B cell (primary cell): ENCODE results near the gene MPEG1. TPM values are rescaled to one million over a fixed set of nuclear protein-coding genes. Genes with fewer than 3 reads are reported as not detected.
A peak's percentile ranks its signal among the peaks of the same experiment; 100 is the strongest.

Experiments used
- ATAC-seq: fragments of 200-7000 bp; cut with Tn5 transposase; one replicate; pipeline ENCODE4 v1.10.0; 2021; ENCODE audit warnings: low read depth, mild to moderate bottlenecking, moderate number of reproducible peaks, moderate library complexity
- CTCF ChIA-PET: fragments of 350-600 bp; sonication (Branson Sonifier 250); formaldehyde crosslinking; loops from one replicate; lab custom pipeline; 2021; ENCODE audit warnings: antibody characterized with exemption, inconsistent platforms; lab: Charles Lee
- POLR2A ChIA-PET: fragments of 350-600 bp; sonication (Branson Sonifier 250); formaldehyde crosslinking; loops from one replicate; lab custom pipeline; 2021; ENCODE audit warnings: antibody characterized with exemption; lab: Charles Lee
- DNase-seq: peaks from one replicate; pipeline ENCODE4 v3.0.0; 2013
- H2AFZ ChIP-seq: 2 replicates; pipeline ENCODE4 v1.6.1; 2012; ENCODE audit warnings: mild to moderate bottlenecking, low read depth, low read length; ENCODE audit not compliant: insufficient read depth, poor library complexity, severe bottlenecking
- H3K27ac ChIP-seq, 2 donors: 1 replicate in 1 of 2; 2 replicates in 1 of 2; pipeline ENCODE4 v1.5.1; 2012 to 2013; ENCODE audit warnings: low read length in 2 of 2, mild to moderate bottlenecking in 2 of 2, moderate library complexity in 1 of 2
- H3K27me3 ChIP-seq, 4 experiments: fragments of 200-600 bp in 1 of 4; sonication (generic) in 1 of 4; replicated peaks in 1 of 4; 1 replicate in 2 of 4; 2 replicates in 2 of 4; pipeline versions ENCODE4 v1.6.1 to v1.7.0; 2013 to 2016; ENCODE audit warnings: low read length in 3 of 4, mild to moderate bottlenecking in 2 of 4, mixed read lengths in 1 of 4, moderate library complexity in 1 of 4; ENCODE audit not compliant: insufficient read depth in 4 of 4, control insufficient read depth in 3 of 4; ENCODE audit errors: control extremely low read depth in 1 of 4
- H3K36me3 ChIP-seq, 2 experiments: replicated peaks in 1 of 2; 1 replicate in 1 of 2; 2 replicates in 1 of 2; pipeline versions ENCODE4 v1.6.1 to v1.7.1; 2013; ENCODE audit warnings: low read length in 1 of 2; ENCODE audit not compliant: insufficient read depth in 2 of 2, control insufficient read depth in 1 of 2; ENCODE audit errors: control extremely low read depth in 1 of 2, extremely low read depth in 1 of 2
- H3K4me1 ChIP-seq, 2 donors: fragments of 200-600 bp in 1 of 2; sonication (generic) in 1 of 2; 1 replicate in 1 of 2; 2 replicates in 1 of 2; pipeline versions ENCODE4 v1.5.1 to v1.6.1; 2013 to 2017; ENCODE audit warnings: low read length in 2 of 2; ENCODE audit not compliant: control insufficient read depth in 2 of 2, insufficient read depth in 2 of 2
- H3K4me2 ChIP-seq: replicated peaks from 2 replicates; pipeline ENCODE3; 2012; ENCODE audit warnings: mild to moderate bottlenecking, low read depth, low read length; ENCODE audit not compliant: poor library complexity, severe bottlenecking
- H3K4me3 ChIP-seq, 5 experiments: fragments of 200-600 bp in 1 of 5; sonication (generic) in 1 of 5; 1 replicate in 3 of 5; 2 replicates in 2 of 5; pipeline versions ENCODE4 v1.5.1 to v1.7.0; 2011 to 2016; ENCODE audit warnings: low read length in 4 of 5, mild to moderate bottlenecking in 4 of 5, low read depth in 2 of 5, control low read depth in 1 of 5, moderate library complexity in 1 of 5; ENCODE audit not compliant: insufficient read depth in 1 of 5; ENCODE audit errors: control extremely low read depth in 1 of 5, extremely low read depth in 1 of 5
- H3K79me2 ChIP-seq: fragments of 200-600 bp; sonication (generic); one replicate; pipeline ENCODE4 v1.6.0; 2016; ENCODE audit warnings: low read length; ENCODE audit not compliant: control insufficient read depth, insufficient read depth
- H3K9ac ChIP-seq: fragments of 200-600 bp; sonication (generic); 2 replicates; pipeline ENCODE4 v1.6.1; 2017; ENCODE audit warnings: mild to moderate bottlenecking, low read length, moderate library complexity
- H3K9me3 ChIP-seq, 3 donors: one replicate each; pipeline versions ENCODE4 v1.6.1 to v1.7.1; 2013; ENCODE audit warnings: low read length in 2 of 3; ENCODE audit not compliant: control insufficient read depth in 2 of 3, insufficient read depth in 1 of 3; ENCODE audit errors: control extremely low read depth in 1 of 3
- H4K20me1 ChIP-seq: 2 replicates; pipeline ENCODE4 v1.6.0; 2012; ENCODE audit warnings: mild to moderate bottlenecking, low read length; ENCODE audit not compliant: insufficient read depth, control insufficient read depth, poor library complexity, severe bottlenecking
- H3K27ac Mint-ChIP-seq: one replicate; pipeline ENCODE4 v1.8.0; 2021; ENCODE audit warnings: mixed read lengths
- H3K27me3 Mint-ChIP-seq: one replicate; pipeline ENCODE4 v1.8.0; 2021; ENCODE audit warnings: mixed read lengths
- H3K4me1 Mint-ChIP-seq: one replicate; pipeline ENCODE4 v1.8.0; 2021; ENCODE audit warnings: mixed read lengths
- H3K4me3 Mint-ChIP-seq: one replicate; pipeline ENCODE4 v1.8.0; 2021; ENCODE audit warnings: mixed read lengths
- H3K9me3 Mint-ChIP-seq: one replicate; pipeline ENCODE4 v1.8.0; 2022; ENCODE audit warnings: mixed read lengths; ENCODE audit not compliant: insufficient read depth
- EZH2 ChIP-seq: IDR thresholded peaks from 2 replicates; pipeline ENCODE4 v1.6.1; 2012; ENCODE audit warnings: borderline replicate concordance, low read depth, mild to moderate bottlenecking, moderate library complexity, low read length; ENCODE audit not compliant: insufficient read depth, poor library complexity, severe bottlenecking
- WGBS: methylation state at CpG from one replicate; pipeline ENCODE4 v1.1.5; 2013; ENCODE audit warnings: missing lambda C conversion rate; ENCODE audit not compliant: insufficient coverage; 5-methylcytosine and 5-hydroxymethylcytosine counted together
- intact Hi-C: fragments of 100-400 bp; cut with micrococcal nuclease; formaldehyde crosslinking; loops from one replicate; pipeline ENCODE4 v1.10.0; 2022
- polyA plus RNA-seq: library from polyadenylated mRNA; depleted of rRNA; stranded (reverse); fragments of >200 nt; gene quantifications from 2 replicates; pipeline ENCODE4 v1.2.3, GENCODE V29; 2012
- total RNA-seq, 2 donors: library from RNA; stranded (reverse); fragments of 120-200 nt in 1 of 2; gene quantifications; 1 replicate in 1 of 2; 2 replicates in 1 of 2; pipeline versions ENCODE4 v1.2.3 to v1.2.4, GENCODE V29; 2013 to 2022
- TF ChIP-seq, protein P1 (sequence below): fragments of 200-600 bp; IDR thresholded peaks from one replicate; pipeline ENCODE4 v1.8.0; 2022; ENCODE audit warnings: antibody characterized with exemption, mild to moderate bottlenecking

The MPEG1 gene
- total and polyA plus RNA-seq, 2 donors (not counting 1 experiment from before 2014, with no cell fraction given) = 27.7 to 151 TPM

DNA sequence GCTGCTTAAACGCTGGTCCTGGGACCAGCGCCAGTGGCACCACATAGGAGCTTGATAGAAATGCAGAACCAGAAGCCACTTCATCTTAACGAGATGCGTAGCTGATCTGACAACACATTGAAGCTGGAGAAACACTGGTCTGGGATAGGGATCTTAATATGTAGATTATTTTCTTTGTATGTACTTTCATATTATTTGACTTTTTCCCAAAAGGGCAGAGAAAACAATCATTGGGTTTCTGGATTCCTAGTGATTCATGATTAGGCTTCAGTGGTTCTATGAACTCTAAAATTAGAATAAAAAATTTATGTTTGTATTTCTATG, 12.3 kb downstream of the MPEG1 start:
- TF ChIP-seq, protein P1, sequence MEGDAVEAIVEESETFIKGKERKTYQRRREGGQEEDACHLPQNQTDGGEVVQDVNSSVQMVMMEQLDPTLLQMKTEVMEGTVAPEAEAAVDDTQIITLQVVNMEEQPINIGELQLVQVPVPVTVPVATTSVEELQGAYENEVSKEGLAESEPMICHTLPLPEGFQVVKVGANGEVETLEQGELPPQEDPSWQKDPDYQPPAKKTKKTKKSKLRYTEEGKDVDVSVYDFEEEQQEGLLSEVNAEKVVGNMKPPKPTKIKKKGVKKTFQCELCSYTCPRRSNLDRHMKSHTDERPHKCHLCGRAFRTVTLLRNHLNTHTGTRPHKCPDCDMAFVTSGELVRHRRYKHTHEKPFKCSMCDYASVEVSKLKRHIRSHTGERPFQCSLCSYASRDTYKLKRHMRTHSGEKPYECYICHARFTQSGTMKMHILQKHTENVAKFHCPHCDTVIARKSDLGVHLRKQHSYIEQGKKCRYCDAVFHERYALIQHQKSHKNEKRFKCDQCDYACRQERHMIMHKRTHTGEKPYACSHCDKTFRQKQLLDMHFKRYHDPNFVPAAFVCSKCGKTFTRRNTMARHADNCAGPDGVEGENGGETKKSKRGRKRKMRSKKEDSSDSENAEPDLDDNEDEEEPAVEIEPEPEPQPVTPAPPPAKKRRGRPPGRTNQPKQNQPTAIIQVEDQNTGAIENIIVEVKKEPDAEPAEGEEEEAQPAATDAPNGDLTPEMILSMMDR = no peak
- Histone ChIP-seq H3K27me3 (no peaks in the 10 kb centered on the region), H3K9me3 (peaks cover 0 to 4% (median 0%) of the 10 kb centered on the region in 3 donors), H3K9ac (no peak overlapping the region), H3K4me2 (peak overlapping the region; percentile 1), H3K79me2 (peaks cover 47% of the 10 kb centered on the region), H4K20me1 (peaks cover 12% of the 10 kb centered on the region), H3K27ac (peak overlapping the region; percentile 42 to 73), H3K4me1 (peaks cover 58 to 60% of the 10 kb centered on the region in 2 donors), H3K4me3 (no peak overlapping the region), H3K36me3 (peaks cover 2 to 70% of the 10 kb centered on the region in 2 experiments), H2AFZ (no peak overlapping the region)
- WGBS = 13% methylated on average over 2 of the region's 4 CpGs
- ChIA-PET CTCF (interaction anchor here (1.0 to 7.7 kb wide), 6 partner anchors 10 to 73 kb away, joined by 3 to 84 read pairs (median 8); partner anchors contain the start of gene DTX4), POLR2A (interaction anchor here (0.8 kb wide), 1 partner anchor 13 kb away, joined by 3 read pairs; the partner anchor contains the start of gene MPEG1)
- peak overlapping the region; percentile 74 for H3K27ac Mint-ChIP-seq
- DNase-seq = peak; percentile 61
- H3K27me3 Mint-ChIP-seq = no peaks in the 10 kb centered on the region
- intact Hi-C loops = no loop called here
- peak overlapping the region; percentile 23 for H3K4me3 Mint-ChIP-seq
- H3K9me3 Mint-ChIP-seq = no peaks in the 10 kb centered on the region
- peak; percentile 72 for ATAC-seq
- peaks cover 95% of the 10 kb centered on the region for H3K4me1 Mint-ChIP-seq

DNA sequence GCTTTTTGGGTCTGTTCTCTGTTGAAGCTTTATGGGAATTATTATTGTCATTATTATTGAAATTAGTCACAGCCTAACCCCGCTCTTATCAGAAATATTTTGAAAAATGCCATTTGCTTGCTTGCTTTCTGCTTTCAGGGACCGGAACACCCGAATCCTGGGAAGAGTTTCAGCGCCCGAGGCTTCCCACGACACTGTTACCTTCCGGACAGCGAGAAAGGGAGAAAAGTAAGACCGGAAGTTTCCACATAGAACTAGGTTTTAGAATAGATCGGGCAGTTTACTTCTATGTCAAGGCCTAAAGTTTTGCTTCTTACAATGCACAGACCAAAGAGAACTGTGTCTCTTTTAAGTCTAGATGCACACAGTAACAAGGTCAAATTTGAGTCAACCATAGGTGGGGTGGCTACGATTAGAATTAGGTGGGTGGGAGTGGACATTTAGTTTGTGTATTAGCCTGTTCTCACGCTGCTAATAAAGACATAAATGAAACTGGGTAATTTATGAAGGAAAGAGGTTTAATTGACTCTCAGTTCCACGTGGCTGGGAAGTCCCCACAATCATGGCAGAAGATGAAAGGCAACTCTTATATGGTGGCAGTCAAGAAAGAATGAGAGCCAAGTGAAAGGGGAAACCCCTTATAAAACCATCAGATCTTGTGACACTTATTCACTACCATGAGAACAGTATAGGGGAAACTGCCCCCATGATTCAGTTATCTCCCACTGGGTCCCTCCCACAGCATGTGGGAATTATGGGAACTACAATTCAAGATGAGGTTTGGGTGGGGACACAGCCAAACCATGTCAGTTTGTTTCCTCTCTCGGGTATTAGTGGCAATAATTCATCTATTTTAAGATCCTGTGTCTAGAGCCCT, 12.9 kb downstream of the MPEG1 start:
- H3K36me3 ChIP-seq = peaks cover 2 to 69% of the 10 kb centered on the region in 2 experiments
- H2AFZ ChIP-seq = no peak overlapping the region
- DNase-seq (peak; percentile 77), ATAC-seq (peak; percentile 59)
- Mint-ChIP-seq H3K27ac (peak overlapping the region; percentile 74), H3K4me1 (peaks cover 91% of the 10 kb centered on the region), H3K4me3 (peak overlapping the region; percentile 23), H3K27me3 (no peaks in the 10 kb centered on the region), H3K9me3 (no peaks in the 10 kb centered on the region)
- H3K4me3 ChIP-seq = no peak overlapping the region
- H3K9me3 ChIP-seq = peaks cover 0 to 4% (median 0%) of the 10 kb centered on the region in 3 donors
- peaks cover 41% of the 10 kb centered on the region for H3K79me2 ChIP-seq
- H3K27ac ChIP-seq = peak overlapping the region; percentile 42 to 73
- H3K4me2 ChIP-seq = peak overlapping the region; percentile 16
- ChIA-PET POLR2A (interaction anchor here (0.8 kb wide), 1 partner anchor 13 kb away, joined by 3 read pairs; the partner anchor contains the start of gene MPEG1), CTCF (interaction anchor here (1.0 to 7.7 kb wide), 12 partner anchors 10 to 229 kb away, joined by 3 to 84 read pairs (median 5); partner anchors contain the start of gene DTX4)
- no peak overlapping the region for H3K9ac ChIP-seq
- H3K27me3 ChIP-seq = no peaks in the 10 kb centered on the region
- peaks cover 6% of the 10 kb centered on the region for H4K20me1 ChIP-seq
- WGBS = 91% methylated on average over 11 of the region's 14 CpGs
- intact Hi-C loops = no loop called here
- H3K4me1 ChIP-seq = peaks cover 52 to 56% of the 10 kb centered on the region in 2 donors
- TF ChIP-seq EZH2 = no peak
- TF ChIP-seq, protein P1 = no peak
